Kidney (tissue), 14 donors: ENCODE results near the gene CRYM. TPM values are rescaled to one million over a fixed set of nuclear protein-coding genes. Genes with fewer than 3 reads are reported as not detected.
"Not testable (repeated sequence)": the region's sequence is repeated elsewhere in the genome, so short reads cannot be mapped to it uniquely, and the experiment has no call there.

Experiments used
- DNase-seq, 5 donors: peaks; one replicate each; pipeline ENCODE4 v3.0.0-alpha.2; 2013 to 2020
- FAIRE-seq: peaks from 2 replicates; lab custom pipeline; 2012; peaks lifted over from hg19 to GRCh38; lab: Jason Lieb, UNC
- H3K27ac ChIP-seq, 2 donors: one replicate each; pipeline ENCODE4 v1.7.0; 2013; ENCODE audit warnings: low read depth in 2 of 2, low read length in 2 of 2, inconsistent platforms in 1 of 2
- H3K27me3 ChIP-seq: one replicate; pipeline ENCODE4 v1.7.1; 2013; ENCODE audit warnings: low read length, inconsistent platforms; ENCODE audit not compliant: control insufficient read depth, insufficient read depth
- H3K36me3 ChIP-seq, 3 donors: one replicate each; pipeline versions ENCODE4 v1.7.0 to v1.7.1; 2013; ENCODE audit warnings: low read length in 3 of 3, control low read depth in 1 of 3, inconsistent platforms in 1 of 3; ENCODE audit not compliant: insufficient read depth in 3 of 3, control insufficient read depth in 2 of 3
- H3K4me1 ChIP-seq, 3 donors: one replicate each; pipeline versions ENCODE4 v1.7.0 to v1.7.1; 2013; ENCODE audit warnings: low read length in 3 of 3, inconsistent platforms in 1 of 3, low read depth in 1 of 3; ENCODE audit not compliant: control insufficient read depth in 2 of 3, insufficient read depth in 2 of 3
- H3K4me3 ChIP-seq, 3 donors: one replicate each; pipeline versions ENCODE4 v1.7.0 to v1.8.1; 2013; ENCODE audit warnings: low read length in 3 of 3, control low read depth in 1 of 3, inconsistent platforms in 1 of 3
- H3K9ac ChIP-seq, 3 donors: one replicate each; pipeline versions ENCODE4 v1.7.0 to v1.7.1; 2013; ENCODE audit warnings: low read length in 3 of 3, control low read depth in 1 of 3, inconsistent platforms in 1 of 3
- H3K9me3 ChIP-seq, 3 donors: one replicate each; pipeline versions ENCODE4 v1.7.0 to v1.7.1; 2013; ENCODE audit warnings: low read length in 3 of 3, control low read depth in 1 of 3, inconsistent platforms in 1 of 3; ENCODE audit not compliant: control insufficient read depth in 2 of 3, insufficient read depth in 1 of 3
- CTCF ChIP-seq: IDR thresholded peaks from 3 replicates; pipeline ENCODE4 v1.5.1; 2012; ENCODE audit warnings: mild to moderate bottlenecking, moderate library complexity, borderline replicate concordance; ENCODE audit not compliant: insufficient read depth; ENCODE audit errors: extremely low read depth
- intact Hi-C: fragments of 100-400 bp; cut with DNase I; formaldehyde crosslinking; loops from one replicate; pipeline ENCODE4 v1.11.1; 2022
- polyA plus RNA-seq: library from polyadenylated mRNA; stranded (reverse); fragments of 350-450 nt; fragmentation: Illumina TruSeq; extraction: RNeasy Lipid Tissue Mini Kit (QIAGEN cat#74804); gene quantifications from one replicate; pipeline ENCODE4 v1.2.3, GENCODE V29; 2014; ENCODE audit warnings: low read depth, low replicate concordance; ENCODE audit not compliant: insufficient read depth
- total RNA-seq: library from RNA; stranded (reverse); fragmentation: NEBNext Ultra II Directional; extraction: Animal tissue kit (Norgen Biotek cat#: 25700); gene quantifications from one replicate; pipeline ENCODE4 v1.2.1, GENCODE V29; 2021
- donor health status: control.
- donor health status: control.
- donor health status: control.
- donor health status: control.
- donor health status: control.
- donor health status: DM: yes; HTN: yes; CAD: no.
- donor health status: Normal renal cell carcinoma (clear cell type).

Gene CRYM
- total and polyA plus RNA-seq, 2 donors from 2014 or later = 5.8 to 80.9 TPM

GRCh38 chr16:21324267-21324666, 46.2 kb upstream of the CRYM start:
- intact Hi-C loops = no loop called here
- no peak for FAIRE-seq

GRCh38 chr16:21322251-21322650, 44.2 kb upstream of the CRYM start:
- DNase-seq, H3K36me3 ChIP-seq, H3K9me3 ChIP-seq, intact Hi-C loops, FAIRE-seq, H3K4me3 ChIP-seq, H3K9ac ChIP-seq, H3K27ac ChIP-seq, H3K4me1 ChIP-seq, H3K27me3 ChIP-seq: not testable (repeated sequence)

More at GRCh38 chr16:21324267-21324666, 46.2 kb upstream of the CRYM start:
- Histone ChIP-seq H3K4me1 (no peaks in the 10 kb centered on the region), H3K27me3 (no peaks in the 10 kb centered on the region), H3K9ac (no peak overlapping the region), H3K36me3 (no peaks in the 10 kb centered on the region), H3K9me3 (no peaks in the 10 kb centered on the region), H3K4me3 (no peak overlapping the region), H3K27ac (no peak overlapping the region)
- no peak for TF ChIP-seq CTCF
- no peak for DNase-seq

- intact Hi-C loops = no loop called here
- FAIRE-seq (no peak), DNase-seq (no peak)
- no peak for TF ChIP-seq CTCF
- H3K27ac ChIP-seq = no peak overlapping the region
- no peak overlapping the region for H3K4me3 ChIP-seq
- no peaks in the 10 kb centered on the region for H3K4me1 ChIP-seq
- no peaks in the 10 kb centered on the region for H3K36me3 ChIP-seq
- H3K27me3 ChIP-seq = no peaks in the 10 kb centered on the region
- no peak overlapping the region for H3K9ac ChIP-seq
- no peaks in the 10 kb centered on the region for H3K9me3 ChIP-seq
Observed at GRCh38 chr16:21321736-21322135, 43.6 kb upstream of the CRYM start.

- FAIRE-seq (no peak), DNase-seq (no peak)
- Histone ChIP-seq H3K27me3 (no peaks in the 10 kb centered on the region), H3K9ac (no peak overlapping the region), H3K4me3 (no peak overlapping the region), H3K4me1 (no peaks in the 10 kb centered on the region), H3K27ac (no peak overlapping the region), H3K9me3 (no peaks in the 10 kb centered on the region), H3K36me3 (no peaks in the 10 kb centered on the region)
- intact Hi-C loops = no loop called here
- TF ChIP-seq CTCF = no peak
Observed at GRCh38 chr16:21314339-21314738, 36.2 kb upstream of the CRYM start.

- H3K4me3 ChIP-seq, H3K9ac ChIP-seq, H3K27ac ChIP-seq, H3K4me1 ChIP-seq, H3K9me3 ChIP-seq, H3K36me3 ChIP-seq, H3K27me3 ChIP-seq, FAIRE-seq, DNase-seq, intact Hi-C loops: not testable (repeated sequence)
Observed at GRCh38 chr16:21312863-21313372, 34.8 kb upstream of the CRYM start.

- H3K27ac ChIP-seq, FAIRE-seq, intact Hi-C loops, H3K4me3 ChIP-seq, H3K27me3 ChIP-seq, H3K9ac ChIP-seq, H3K9me3 ChIP-seq, DNase-seq, H3K36me3 ChIP-seq, H3K4me1 ChIP-seq: not testable (repeated sequence)
Observed at GRCh38 chr16:21312046-21312445, 34.0 kb upstream of the CRYM start.
